GM19438 (cell line): ENCODE measurements around the gene TENT4B.
"Not testable (repeated sequence)": the region's sequence is repeated elsewhere in the genome, so short reads cannot be mapped to it uniquely, and the experiment has no call there.

ENCODE experiments used
- ATAC-seq: cut with Tn5 transposase; IDR thresholded peaks from one replicate; pipeline ENCODE4 v1.9.1; 2021; ENCODE audit warnings: low read depth; ENCODE audit not compliant: unreplicated experiment

The TENT4B gene

GRCh38 chr16:50153596-50154419 lies 702 bp downstream of the TENT4B start:
- ATAC-seq: peak; percentile 7

GRCh38 chr16:50154420-50154950 lies 1.4 kb downstream of the TENT4B start:
- ATAC-seq: no peak

GRCh38 chr16:50155925-50156324 lies 2.8 kb downstream of the TENT4B start:
- no peak for ATAC-seq

GRCh38 chr16:50156590-50156989 lies 3.5 kb downstream of the TENT4B start:
- no peak for ATAC-seq

- no peak for ATAC-seq
Measured at GRCh38 chr16:50160495-50161164, 7.5 kb downstream of the TENT4B start.

GRCh38 chr16:50161950-50162349 lies 8.8 kb downstream of the TENT4B start:
- ATAC-seq: no peak

GRCh38 chr16:50165473-50165872 lies 12.4 kb downstream of the TENT4B start:
- ATAC-seq: no peak

GRCh38 chr16:50166511-50167500 lies 13.7 kb downstream of the TENT4B start:
- no peak for ATAC-seq

- no peak for ATAC-seq
Measured at GRCh38 chr16:50167556-50167955, 14.4 kb downstream of the TENT4B start.

- ATAC-seq: no peak
Measured at GRCh38 chr16:50169555-50170096, 16.5 kb downstream of the TENT4B start.

- not testable (repeated sequence) for ATAC-seq
Measured at GRCh38 chr16:50171773-50172172, 18.7 kb downstream of the TENT4B start.

GRCh38 chr16:50172195-50172922 lies 19.3 kb downstream of the TENT4B start:
- ATAC-seq: no peak

- ATAC-seq: no peak
Measured at GRCh38 chr16:50173316-50173715, 20.2 kb downstream of the TENT4B start.

- ATAC-seq: no peak
Measured at GRCh38 chr16:50178491-50178941, 25.4 kb downstream of the TENT4B start.

- no peak for ATAC-seq
Measured at GRCh38 chr16:50182441-50182840, 29.3 kb downstream of the TENT4B start.

- ATAC-seq: no peak
Measured at GRCh38 chr16:50183316-50183715, 30.2 kb downstream of the TENT4B start.

- no peak for ATAC-seq
Measured at GRCh38 chr16:50185005-50185505, 31.9 kb downstream of the TENT4B start.

GRCh38 chr16:50188619-50189136 lies 35.6 kb downstream of the TENT4B start:
- ATAC-seq: no peak

- ATAC-seq: no peak
Measured at GRCh38 chr16:50190292-50190691, 37.2 kb downstream of the TENT4B start.
